Activated CD4-positive, alpha-beta T cell treated with anti-CD3 and anti-CD28 coated beads for 48 hours (primary cell): ENCODE results near the gene VASH1.
"Not testable (repeated sequence)": the region's sequence is repeated elsewhere in the genome, so short reads cannot be mapped to it uniquely, and the experiment has no call there.

Experiments used
- DNase-seq: peaks from one replicate; pipeline ENCODE4 v3.0.0-alpha.2; 2020

The VASH1 gene

GRCh38 chr14:76761136-76761959 lies at the start of gene VASH1:
TSS of gene VASH1 (plus strand) at chr14:76761468. CDS start at chr14:76762822, 1,354 bp downstream.
- peak; percentile 68 for DNase-seq

- DNase-seq, result no peak
Observed at GRCh38 chr14:76713121-76713520, 48.1 kb upstream of the VASH1 start.

DNA sequence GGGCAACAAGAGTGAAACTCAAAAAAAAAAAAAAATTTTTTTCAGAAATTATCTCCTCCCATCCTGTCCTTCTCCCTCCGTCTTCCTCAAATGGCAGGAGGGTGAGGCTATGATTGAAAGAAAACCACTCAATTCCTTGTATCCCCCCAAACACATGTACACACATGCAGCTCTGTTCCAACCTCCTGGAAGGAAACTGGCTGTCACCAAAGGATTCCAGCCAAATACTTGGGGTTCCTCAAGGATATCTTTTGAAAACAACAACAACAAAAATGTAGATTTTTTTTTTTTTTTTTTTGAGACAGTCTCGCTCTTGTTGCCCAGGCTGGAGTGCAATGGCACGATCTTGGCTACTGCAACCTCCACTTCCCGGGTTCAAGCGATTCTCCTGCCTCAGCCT lies 46.8 kb upstream of the VASH1 start:
- DNase-seq, result no peak

- no peak for DNase-seq
Observed at GRCh38 chr14:76715101-76715500, 46.2 kb upstream of the VASH1 start.

DNA sequence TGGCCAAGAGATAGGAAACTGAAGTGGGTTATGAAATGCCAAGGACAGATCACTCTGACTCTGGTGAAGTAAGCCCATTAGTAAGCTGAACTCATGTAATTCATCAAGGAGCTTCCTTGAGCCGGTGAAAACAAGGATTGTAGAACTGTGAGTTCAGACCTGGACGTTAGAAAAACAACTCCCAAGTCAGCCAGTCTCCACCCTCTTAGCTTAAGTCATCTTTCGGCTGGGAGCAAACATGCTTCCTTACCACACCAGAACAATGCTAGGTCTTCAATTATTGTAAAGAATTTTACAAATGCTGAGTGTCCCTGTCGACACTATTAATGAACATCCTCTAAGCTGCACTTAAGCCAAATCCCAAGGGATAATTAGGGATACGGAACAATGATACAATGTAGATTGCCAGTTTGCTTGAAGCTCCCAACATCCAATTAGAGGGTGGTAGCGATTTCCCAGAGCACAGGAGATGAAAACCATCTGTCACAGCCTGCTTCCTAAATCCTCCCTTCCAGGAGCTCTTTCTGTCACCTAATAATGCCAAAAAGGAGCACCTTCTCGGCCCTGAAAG lies 45.7 kb upstream of the VASH1 start:
- DNase-seq, result no peak

DNA sequence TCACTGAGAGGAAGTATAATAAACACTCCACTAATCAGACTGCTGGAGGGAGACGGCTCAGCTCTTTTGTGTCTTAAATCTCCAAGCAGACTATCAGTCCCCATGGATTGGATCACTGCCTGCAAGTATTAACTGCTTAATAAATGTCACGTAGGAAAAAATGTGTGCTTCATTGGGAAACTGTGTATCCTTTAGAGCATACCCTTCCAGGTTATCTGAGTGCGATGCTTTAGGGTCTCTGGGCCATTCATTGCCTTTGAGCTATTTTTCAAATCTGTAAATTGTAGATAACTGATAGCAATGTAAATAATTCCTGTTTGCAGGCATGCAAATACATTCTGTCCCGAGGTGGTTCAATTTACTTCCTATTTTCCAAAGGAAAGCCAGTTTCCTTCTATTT lies 45.0 kb upstream of the VASH1 start:
- no peak for DNase-seq

DNA sequence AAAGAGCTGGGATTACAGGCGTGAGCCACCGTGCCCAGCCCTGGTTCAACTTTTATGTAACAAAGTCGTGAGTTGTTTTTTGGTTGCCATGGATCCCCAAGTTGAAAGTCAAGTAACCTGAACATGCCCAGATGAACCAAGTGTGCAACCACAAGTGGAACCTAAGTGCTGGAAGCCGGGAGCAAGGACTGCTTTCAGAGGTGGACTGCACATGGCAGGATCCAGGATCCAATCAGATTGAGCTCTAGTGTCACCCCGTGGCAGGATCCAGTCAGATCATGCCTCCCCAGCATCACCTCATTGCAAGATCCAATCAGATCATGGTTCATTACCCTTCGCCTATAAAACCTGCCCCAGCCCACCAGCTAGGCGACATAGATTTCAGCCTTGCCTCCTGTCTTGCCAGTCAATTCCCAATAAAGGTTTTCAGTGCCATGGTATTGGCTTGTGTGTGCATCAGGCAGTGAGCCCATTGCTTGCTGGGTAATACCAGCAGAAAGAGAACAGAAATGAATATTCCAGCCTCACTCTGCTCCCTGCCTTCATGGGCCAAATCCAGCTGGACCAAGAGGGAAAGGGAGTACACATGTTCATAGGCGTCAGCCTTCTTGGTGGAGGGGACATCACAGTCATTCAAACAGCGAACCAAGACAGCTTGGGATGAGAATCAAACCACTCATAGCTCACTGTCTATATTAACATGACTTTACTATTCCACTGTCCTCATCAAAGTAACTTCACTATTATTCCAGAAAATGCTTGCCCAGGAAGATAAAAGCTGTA lies 43.6 kb upstream of the VASH1 start:
- no peak for DNase-seq

GRCh38 chr14:76718306-76719040 lies 42.8 kb upstream of the VASH1 start:
- DNase-seq, result no peak

GRCh38 chr14:76719666-76720065 lies 41.6 kb upstream of the VASH1 start:
- DNase-seq, result no peak

DNA sequence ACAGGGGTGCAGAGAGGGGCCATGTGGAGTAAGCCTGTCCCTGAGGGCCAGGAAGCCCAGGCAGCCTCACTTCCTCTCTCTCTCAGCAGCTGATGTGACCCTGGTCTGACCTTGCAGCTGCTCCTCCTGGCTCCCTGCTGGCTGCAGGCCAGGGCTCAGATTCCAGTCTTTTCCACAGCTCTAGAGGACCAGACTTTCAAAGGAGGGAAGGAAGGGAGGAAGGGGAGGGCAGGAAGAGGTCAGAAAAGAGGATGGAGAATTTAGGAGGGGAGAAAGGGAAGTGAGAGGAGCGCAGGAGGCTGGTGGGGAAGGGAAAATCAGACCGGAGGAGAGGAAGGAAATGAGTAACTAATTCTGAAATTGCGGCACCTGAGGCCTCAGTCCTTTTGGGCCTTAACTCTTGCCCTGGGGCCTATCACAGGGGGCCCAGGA lies 40.9 kb upstream of the VASH1 start:
- DNase-seq, result no peak

DNA sequence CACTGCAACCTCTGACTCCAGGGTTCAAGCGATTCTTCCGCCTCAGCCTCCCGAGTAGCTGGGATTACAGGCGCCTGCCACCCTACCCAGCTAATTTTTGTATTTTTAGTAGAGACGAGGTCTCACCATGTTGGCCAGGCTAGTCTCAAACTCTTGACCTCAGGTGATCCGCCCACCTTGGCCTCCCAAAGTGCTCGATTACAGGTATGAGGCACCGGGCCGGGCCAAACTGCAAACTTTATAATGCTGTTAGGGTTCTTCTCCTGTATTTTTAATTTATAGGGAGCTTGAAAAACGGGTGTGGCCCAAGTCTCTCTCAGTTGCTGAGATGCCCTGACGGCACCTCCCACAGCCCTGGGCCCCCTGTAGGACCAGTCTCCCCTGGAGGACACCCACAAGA lies 39.8 kb upstream of the VASH1 start:
- not testable (repeated sequence) for DNase-seq

DNA sequence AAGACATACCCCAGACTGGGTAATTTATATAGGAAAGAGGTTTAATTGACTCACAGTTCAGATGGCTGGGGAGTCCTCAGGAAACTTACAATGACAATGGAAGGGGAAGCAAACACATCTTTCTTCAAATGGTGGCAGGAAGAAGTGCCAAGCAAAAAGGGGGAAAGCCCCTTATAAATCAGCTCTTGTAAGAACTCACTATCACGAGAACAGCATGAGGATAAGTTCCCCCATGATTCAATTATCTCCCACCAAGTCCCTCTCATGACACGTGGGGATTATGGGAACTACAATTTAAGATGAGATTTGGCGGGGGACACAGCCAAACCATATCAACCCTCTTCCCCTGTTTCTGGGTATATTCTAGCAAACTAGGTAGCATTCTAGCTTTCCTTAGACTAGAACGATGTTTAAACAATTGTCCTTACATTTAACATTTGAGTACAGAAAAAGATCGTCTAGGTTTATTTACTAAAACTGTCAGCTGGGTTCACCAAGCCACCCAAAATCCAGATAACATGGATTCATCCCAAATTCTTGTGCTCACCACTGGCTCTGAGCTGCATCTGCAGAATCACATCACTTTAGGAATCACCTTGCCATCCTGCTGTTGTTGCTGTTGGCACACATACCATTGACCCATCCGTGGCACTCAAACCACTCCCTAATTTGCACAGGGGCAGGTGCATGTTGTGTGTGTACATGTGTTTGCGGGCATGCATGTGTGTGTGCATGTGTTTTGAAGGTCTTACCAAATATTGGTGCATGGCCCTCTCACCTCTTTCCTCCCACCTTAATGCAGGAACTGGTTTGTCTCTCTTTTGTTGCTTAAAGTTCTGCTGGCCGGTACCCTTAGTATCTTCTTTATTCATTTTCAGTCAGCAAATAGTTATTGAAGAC lies 36.4 kb upstream of the VASH1 start:
- DNase-seq, result no peak

DNA sequence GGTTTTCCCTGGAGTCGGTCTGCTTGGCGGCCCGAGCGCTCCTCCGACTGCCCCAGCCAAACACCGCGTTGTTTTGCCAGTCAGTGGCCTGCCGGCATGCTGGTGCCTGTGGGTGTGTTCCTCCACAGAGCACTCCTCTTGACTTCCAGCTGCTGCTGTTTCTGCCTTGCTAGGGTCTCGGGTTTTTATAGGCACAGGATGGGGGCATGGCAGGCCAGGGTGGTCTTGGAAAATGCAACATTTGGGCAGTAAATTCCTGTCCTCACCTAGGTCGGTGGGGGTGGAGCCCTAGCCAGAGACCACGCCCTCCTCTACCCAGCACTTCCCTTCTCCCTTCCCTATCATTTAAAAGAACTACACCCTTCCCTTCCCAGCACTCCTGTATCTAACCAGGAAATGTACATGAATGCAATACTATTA lies 34.7 kb upstream of the VASH1 start:
- no peak for DNase-seq

- DNase-seq, result no peak
Observed at GRCh38 chr14:76727384-76727783, 33.9 kb upstream of the VASH1 start.

DNA sequence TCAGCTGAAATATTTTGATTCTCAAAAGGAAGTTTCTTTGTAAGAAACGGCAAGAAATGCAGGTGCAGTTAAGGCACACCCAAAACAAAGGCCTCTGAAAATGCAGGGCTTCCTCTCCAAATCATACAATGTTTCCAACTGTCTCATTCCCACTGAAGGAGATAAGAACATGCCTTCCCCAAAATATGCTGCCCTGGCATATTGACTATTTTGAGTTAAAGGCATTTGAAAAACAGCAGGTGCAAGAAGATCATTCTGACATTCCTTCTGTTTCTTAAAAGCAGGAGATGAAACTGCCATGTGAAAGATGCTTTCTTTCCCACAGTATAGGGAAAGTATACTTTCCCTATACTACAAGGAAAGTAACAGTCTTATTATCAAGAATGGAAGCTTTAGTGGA lies 33.4 kb upstream of the VASH1 start:
- DNase-seq, result no peak

DNA sequence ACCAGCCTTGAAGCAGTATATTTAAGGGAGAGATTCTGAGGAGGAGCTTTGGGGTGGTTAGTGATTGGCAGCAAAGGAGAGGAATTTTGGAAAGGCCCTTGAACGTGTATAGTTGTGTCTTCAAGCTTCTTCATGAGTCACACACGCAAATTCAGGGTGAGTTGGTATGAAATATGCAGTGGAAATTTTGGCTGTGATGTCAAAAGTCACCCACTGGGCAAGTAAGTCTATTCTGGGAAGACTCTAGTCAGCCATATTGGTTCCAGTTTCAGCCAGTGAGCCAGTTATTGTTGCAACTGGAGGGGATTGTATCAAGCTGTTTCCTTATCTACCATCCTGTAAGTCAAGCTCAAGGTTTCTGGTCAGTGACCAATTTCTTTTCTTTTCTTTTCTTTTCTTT lies 32.0 kb upstream of the VASH1 start:
- DNase-seq, result no peak

GRCh38 chr14:76729953-76730505 lies 31.2 kb upstream of the VASH1 start:
- no peak for DNase-seq

DNA sequence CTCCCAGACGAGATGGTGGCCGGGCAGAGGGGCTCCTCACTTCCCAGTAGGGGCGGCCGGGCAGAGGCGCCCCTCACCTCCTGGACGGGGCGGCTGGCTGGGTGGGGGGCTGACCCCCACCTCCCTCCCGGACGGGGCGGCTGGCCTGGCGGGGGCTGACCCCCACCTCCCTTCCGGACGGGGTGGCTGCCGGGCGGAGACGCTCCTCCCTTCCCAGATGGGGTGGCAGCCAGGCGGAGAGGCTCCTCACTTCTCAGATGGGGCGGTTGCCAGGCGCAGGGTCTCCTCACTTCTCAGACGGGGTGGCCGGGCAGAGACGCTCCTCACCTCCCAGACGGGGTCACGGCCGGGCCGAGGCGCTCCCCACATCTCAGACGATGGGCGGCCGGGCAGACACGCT lies 26.8 kb upstream of the VASH1 start:
- DNase-seq, result not testable (repeated sequence)

- DNase-seq, result no peak
Observed at GRCh38 chr14:76736514-76736913, 24.8 kb upstream of the VASH1 start.

- no peak for DNase-seq
Observed at GRCh38 chr14:76741074-76741473, 20.2 kb upstream of the VASH1 start.

DNA sequence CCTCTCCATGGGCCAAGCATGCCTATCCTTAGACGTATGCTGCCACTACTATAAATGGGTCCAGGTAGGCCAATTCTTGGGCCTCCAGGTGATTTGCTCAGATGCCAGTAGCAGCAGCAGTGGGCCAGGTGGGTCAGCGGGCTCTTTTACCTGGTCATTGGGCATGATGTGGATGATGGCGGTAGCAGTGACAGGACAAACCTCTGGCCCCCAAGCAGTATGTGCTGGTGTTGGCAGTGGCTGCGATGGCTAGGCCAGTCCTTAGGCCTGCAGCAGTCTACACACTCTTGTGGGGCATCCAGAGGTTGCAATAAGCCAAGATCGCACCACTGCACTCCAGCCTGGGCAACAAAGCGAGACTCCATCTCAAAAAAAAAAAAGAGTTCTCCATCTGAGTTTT lies 19.1 kb upstream of the VASH1 start:
- DNase-seq, result no peak

DNA sequence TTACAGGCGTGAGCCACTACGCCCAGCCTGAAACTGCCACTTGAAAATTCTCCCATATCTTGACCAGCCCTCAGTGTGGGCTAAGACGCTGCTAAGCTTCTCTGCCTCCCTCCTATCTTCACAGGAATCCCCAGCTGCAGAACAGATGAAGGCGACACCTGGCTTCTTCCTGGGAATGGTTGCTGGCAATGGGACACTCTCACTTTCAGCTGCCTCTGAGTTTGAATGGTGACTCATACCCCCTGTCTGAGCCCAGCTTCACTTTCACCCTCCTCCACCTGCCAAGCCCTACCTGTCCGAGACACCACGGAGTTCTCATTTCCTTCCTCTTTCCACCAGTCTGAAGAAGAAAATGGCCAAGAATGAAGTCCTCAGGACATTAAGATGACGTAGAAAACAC lies 18.3 kb upstream of the VASH1 start:
- no peak for DNase-seq
